Natural killer cell (primary cell): ENCODE results near the gene EOLA1. TPM values are rescaled to one million over a fixed set of nuclear protein-coding genes. Genes with fewer than 3 reads are reported as not detected.
"Not testable (repeated sequence)": the region's sequence is repeated elsewhere in the genome, so short reads cannot be mapped to it uniquely, and the experiment has no call there.

Experiments used
- ATAC-seq, 3 donors: fragments of 150-1000 bp in 2 of 3; fragments of 200-7000 bp in 1 of 3; cut with Tn5 transposase; 1 replicate in 1 of 3; 2 replicates in 2 of 3; pipeline ENCODE4 v1.10.0; 2021; ENCODE audit warnings: mild to moderate bottlenecking in 2 of 3, moderate library complexity in 2 of 3
- DNase-seq, 2 donors: peaks; one replicate each; pipeline versions ENCODE4 v3.0.0 to v3.0.0-alpha.2; 2013 to 2021; ENCODE audit warnings: mixed read lengths in 1 of 2
- H3K27ac ChIP-seq: one replicate; pipeline ENCODE4 v1.5.1; 2013; ENCODE audit warnings: mild to moderate bottlenecking, low read length
- H3K27me3 ChIP-seq: one replicate; pipeline ENCODE4 v1.6.1; 2013; ENCODE audit warnings: low read length; ENCODE audit not compliant: control insufficient read depth, insufficient read depth
- H3K36me3 ChIP-seq: one replicate; pipeline ENCODE4 v1.6.1; 2013; ENCODE audit warnings: low read length; ENCODE audit not compliant: control insufficient read depth, insufficient read depth
- H3K4me1 ChIP-seq: one replicate; pipeline ENCODE4 v1.6.1; 2013; ENCODE audit warnings: low read length; ENCODE audit not compliant: control insufficient read depth, insufficient read depth
- H3K4me3 ChIP-seq: one replicate; pipeline ENCODE4 v1.5.1; 2013; ENCODE audit warnings: low read length
- H3K9me3 ChIP-seq: one replicate; pipeline ENCODE4 v1.6.1; 2013; ENCODE audit warnings: low read length; ENCODE audit not compliant: control insufficient read depth, insufficient read depth
- H3K27ac Mint-ChIP-seq, 2 donors: one replicate each; pipeline ENCODE4 v1.8.0; 2022; ENCODE audit warnings: mild to moderate bottlenecking in 2 of 2, mixed read lengths in 2 of 2, moderate library complexity in 1 of 2
- H3K27me3 Mint-ChIP-seq, 2 donors: one replicate each; pipeline ENCODE4 v1.8.0; 2022; ENCODE audit warnings: low read depth in 2 of 2, mixed read lengths in 2 of 2
- H3K36me3 Mint-ChIP-seq: one replicate; pipeline ENCODE4 v1.8.0; 2022; ENCODE audit warnings: mixed read lengths
- H3K4me1 Mint-ChIP-seq, 2 donors: one replicate each; pipeline ENCODE4 v1.8.0; 2022; ENCODE audit warnings: mixed read lengths in 2 of 2
- H3K4me3 Mint-ChIP-seq: one replicate; pipeline ENCODE4 v1.8.0; 2022; ENCODE audit warnings: mild to moderate bottlenecking, moderate library complexity, mixed read lengths
- H3K9me3 Mint-ChIP-seq, 2 donors: one replicate each; pipeline ENCODE4 v1.8.0; 2022; ENCODE audit warnings: mixed read lengths in 2 of 2
- CTCF ChIP-seq: fragments of 200-600 bp; IDR thresholded peaks from one replicate; pipeline ENCODE4 v1.8.0; 2022; ENCODE audit warnings: antibody characterized with exemption
- WGBS: methylation state at CpG from one replicate; pipeline ENCODE4 v1.1.7; 2013; ENCODE audit warnings: missing lambda C conversion rate; ENCODE audit not compliant: insufficient coverage; 5-methylcytosine and 5-hydroxymethylcytosine counted together
- intact Hi-C: fragments of 100-400 bp; cut with micrococcal nuclease; formaldehyde crosslinking; loops from one replicate; pipeline ENCODE4 v1.14.2; 2022
- total RNA-seq, 4 donors: library from RNA; stranded (reverse); fragments of 120-200 nt in 1 of 4; gene quantifications; one replicate each; pipeline versions ENCODE4 v1.2.3 to v1.2.4, GENCODE V29; 2013 to 2022

EOLA1 gene
- total RNA-seq, 3 donors from 2014 or later (not counting 1 experiment from before 2014, with no cell fraction given): 26.4 to 37.6 (median 36.7) TPM

GRCh38 chrX:149551245-149551938, 10.6 kb downstream of the EOLA1 start:
- ATAC-seq, H3K4me3 Mint-ChIP-seq, H3K4me3 ChIP-seq, H3K4me1 ChIP-seq, H3K27ac Mint-ChIP-seq, H3K9me3 Mint-ChIP-seq, H3K4me1 Mint-ChIP-seq, H3K27ac ChIP-seq, H3K36me3 Mint-ChIP-seq, H3K27me3 ChIP-seq, intact Hi-C loops, DNase-seq, H3K36me3 ChIP-seq, H3K9me3 ChIP-seq, H3K27me3 Mint-ChIP-seq: not testable (repeated sequence)
- WGBS: no CpG with 5 or more reads among the region's 4 CpGs

GRCh38 chrX:149551939-149552248, 11.1 kb downstream of the EOLA1 start:
- H3K27ac Mint-ChIP-seq, H3K9me3 Mint-ChIP-seq, H3K27me3 Mint-ChIP-seq, H3K27ac ChIP-seq, ATAC-seq, H3K4me3 ChIP-seq, H3K36me3 ChIP-seq, H3K36me3 Mint-ChIP-seq, H3K9me3 ChIP-seq, DNase-seq, intact Hi-C loops, H3K27me3 ChIP-seq, H3K4me3 Mint-ChIP-seq, H3K4me1 Mint-ChIP-seq, H3K4me1 ChIP-seq: not testable (repeated sequence)
- no CpG with 5 or more reads among the region's 6 CpGs for WGBS

- no CpG with 5 or more reads among the region's 4 CpGs for WGBS
- H3K4me3 Mint-ChIP-seq: not testable (repeated sequence)
These were observed 14.4 kb downstream of the EOLA1 start for GRCh38 chrX:149555251-149555650.

GRCh38 chrX:149563359-149563758, 22.5 kb downstream of the EOLA1 start:
- Mint-ChIP-seq H3K27ac (no peak overlapping the region), H3K9me3 (no peaks in the 10 kb centered on the region), H3K4me1 (no peaks in the 10 kb centered on the region), H3K36me3 (no peaks in the 10 kb centered on the region), H3K4me3 (no peak overlapping the region), H3K27me3 (no peaks in the 10 kb centered on the region)
- DNase-seq (no peak), ATAC-seq (no peak)
- Histone ChIP-seq H3K4me3 (no peak overlapping the region), H3K9me3 (no peaks in the 10 kb centered on the region), H3K27ac (no peak overlapping the region), H3K27me3 (no peaks in the 10 kb centered on the region), H3K36me3 (no peaks in the 10 kb centered on the region), H3K4me1 (no peaks in the 10 kb centered on the region)
- 100% methylated on average over 1 of the region's 4 CpGs for WGBS
- intact Hi-C loops: no loop called here
- TF ChIP-seq CTCF: no peak

More at GRCh38 chrX:149555251-149555650, 14.4 kb downstream of the EOLA1 start:
- H3K27me3 Mint-ChIP-seq, H3K27ac ChIP-seq, H3K36me3 ChIP-seq, H3K9me3 Mint-ChIP-seq, H3K27me3 ChIP-seq, H3K4me1 ChIP-seq, H3K9me3 ChIP-seq, H3K4me1 Mint-ChIP-seq, DNase-seq, H3K27ac Mint-ChIP-seq, intact Hi-C loops, H3K36me3 Mint-ChIP-seq, ATAC-seq, H3K4me3 ChIP-seq: not testable (repeated sequence)

- intact Hi-C loops: no loop called here
- H3K27me3 ChIP-seq: no peaks in the 10 kb centered on the region
- Mint-ChIP-seq H3K27ac (no peak overlapping the region), H3K36me3 (no peaks in the 10 kb centered on the region), H3K27me3 (no peaks in the 10 kb centered on the region), H3K9me3 (no peaks in the 10 kb centered on the region), H3K4me3 (no peak overlapping the region), H3K4me1 (peaks cover 0 to 1% of the 10 kb centered on the region in 2 donors)
- WGBS: 91% methylated on average over 7 of the region's 7 CpGs
- peaks cover 1% of the 10 kb centered on the region for H3K4me1 ChIP-seq
- H3K4me3 ChIP-seq: no peak overlapping the region
- no peak for TF ChIP-seq CTCF
- H3K9me3 ChIP-seq: no peaks in the 10 kb centered on the region
- ATAC-seq (no peak), DNase-seq (no peak)
- H3K36me3 ChIP-seq: no peaks in the 10 kb centered on the region
- no peak overlapping the region for H3K27ac ChIP-seq
These were observed 27.0 kb downstream of the EOLA1 start for GRCh38 chrX:149567621-149568417.
